GM21360 (cell line): ENCODE measurements around the gene BSCL2.
"Not testable (repeated sequence)": the region's sequence is repeated elsewhere in the genome, so short reads cannot be mapped to it uniquely, and the experiment has no call there.

Experiments
- ATAC-seq: cut with Tn5 transposase; IDR thresholded peaks from one replicate; pipeline ENCODE4 v1.9.1; 2021; ENCODE audit warnings: mild to moderate bottlenecking, moderate library complexity; ENCODE audit not compliant: unreplicated experiment

BSCL2 gene

GRCh38 chr11:62664405-62665074 lies 42.7 kb downstream of the BSCL2 start:
- peak; percentile 17 for ATAC-seq

- no peak for ATAC-seq
Measured at GRCh38 chr11:62656796-62657429, 50.3 kb downstream of the BSCL2 start.

- no peak for ATAC-seq
Measured at GRCh38 chr11:62654297-62654696, 52.9 kb downstream of the BSCL2 start.

GRCh38 chr11:62652161-62653006 lies 54.8 kb downstream of the BSCL2 start:
- ATAC-seq: no peak

GRCh38 chr11:62650283-62650682 lies 56.9 kb downstream of the BSCL2 start:
- not testable (repeated sequence) for ATAC-seq

- ATAC-seq: no peak
Measured at GRCh38 chr11:62649486-62649885, 57.7 kb downstream of the BSCL2 start.

GRCh38 chr11:62648967-62649364 lies 58.3 kb downstream of the BSCL2 start:
- no peak for ATAC-seq

- no peak for ATAC-seq
Measured at GRCh38 chr11:62648185-62648966, 58.8 kb downstream of the BSCL2 start.

- ATAC-seq: no peak
Measured at GRCh38 chr11:62647609-62648005, 59.6 kb downstream of the BSCL2 start.

GRCh38 chr11:62646825-62647608 lies 60.2 kb downstream of the BSCL2 start:
- ATAC-seq: no peak

- peak; percentile 95 for ATAC-seq
Measured at GRCh38 chr11:62645946-62646824, 61.0 kb downstream of the BSCL2 start, which contains the start of gene GANAB. GANAB (minus strand) TSS chr11:62646613; CDS start chr11:62646599, 14 bp downstream.

- ATAC-seq: no peak
Measured at GRCh38 chr11:62645671-62645945, 61.6 kb downstream of the BSCL2 start.

- ATAC-seq: no peak
Measured at GRCh38 chr11:62644220-62644619, 63.0 kb downstream of the BSCL2 start.
